ENCODE results near the gene ACTN4.

The ACTN4 gene

DNA sequence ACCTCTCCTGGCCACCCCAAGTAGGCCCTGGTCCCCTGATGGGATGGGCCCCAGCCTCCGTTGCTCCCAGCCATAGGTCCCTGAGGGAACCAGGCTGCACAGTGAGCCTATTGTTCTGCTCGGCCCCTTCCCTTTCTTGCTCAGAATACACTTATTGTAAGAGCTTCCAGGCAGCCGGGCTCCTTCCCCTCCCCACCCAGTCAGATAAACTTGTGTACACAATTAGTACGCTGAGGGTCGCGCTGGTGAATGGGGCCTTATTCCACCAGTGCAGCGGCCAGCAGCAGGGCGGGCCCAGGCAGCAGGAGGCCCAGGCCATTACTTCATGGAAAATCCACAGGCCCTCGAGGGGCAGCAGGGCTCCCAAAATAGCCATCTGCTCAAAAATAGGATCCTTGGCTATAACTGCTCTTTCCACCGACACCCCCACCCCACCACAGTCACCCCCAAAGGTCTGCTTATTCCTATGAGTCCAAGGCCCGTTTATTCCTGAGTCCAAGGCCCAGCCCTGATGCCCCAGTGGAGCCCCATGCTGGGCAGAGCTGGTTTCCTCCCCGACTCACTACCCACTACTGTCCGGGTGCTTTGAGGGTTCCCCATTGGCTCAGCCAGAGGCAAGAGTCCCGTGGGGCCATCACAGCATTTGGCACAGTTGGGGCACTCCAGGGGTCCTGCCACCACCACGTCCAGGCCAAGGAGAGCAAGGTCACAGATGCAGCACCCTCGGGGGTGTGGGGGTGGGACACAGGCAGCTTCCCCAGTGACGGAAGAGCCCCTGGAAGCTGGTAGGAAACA lies 74.7 kb downstream of the ACTN4 start:
- TF ChIP-seq MAX (IDR thresholded peaks at IDR 0.05; ENCODE audit: low read depth, low read length) (no peak), MYC (IDR thresholded peaks at IDR 0.05; ENCODE audit: low read depth, low read length) (no peak), POLR2A (IDR thresholded peaks at IDR 0.05; ENCODE audit: extremely low read depth, insufficient read length) (no peak)
- TF ChIP-seq, protein P1, sequence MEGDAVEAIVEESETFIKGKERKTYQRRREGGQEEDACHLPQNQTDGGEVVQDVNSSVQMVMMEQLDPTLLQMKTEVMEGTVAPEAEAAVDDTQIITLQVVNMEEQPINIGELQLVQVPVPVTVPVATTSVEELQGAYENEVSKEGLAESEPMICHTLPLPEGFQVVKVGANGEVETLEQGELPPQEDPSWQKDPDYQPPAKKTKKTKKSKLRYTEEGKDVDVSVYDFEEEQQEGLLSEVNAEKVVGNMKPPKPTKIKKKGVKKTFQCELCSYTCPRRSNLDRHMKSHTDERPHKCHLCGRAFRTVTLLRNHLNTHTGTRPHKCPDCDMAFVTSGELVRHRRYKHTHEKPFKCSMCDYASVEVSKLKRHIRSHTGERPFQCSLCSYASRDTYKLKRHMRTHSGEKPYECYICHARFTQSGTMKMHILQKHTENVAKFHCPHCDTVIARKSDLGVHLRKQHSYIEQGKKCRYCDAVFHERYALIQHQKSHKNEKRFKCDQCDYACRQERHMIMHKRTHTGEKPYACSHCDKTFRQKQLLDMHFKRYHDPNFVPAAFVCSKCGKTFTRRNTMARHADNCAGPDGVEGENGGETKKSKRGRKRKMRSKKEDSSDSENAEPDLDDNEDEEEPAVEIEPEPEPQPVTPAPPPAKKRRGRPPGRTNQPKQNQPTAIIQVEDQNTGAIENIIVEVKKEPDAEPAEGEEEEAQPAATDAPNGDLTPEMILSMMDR (IDR thresholded peaks at IDR 0.05; ENCODE audit: low read depth, low read length): no peak
- DNase-seq (ENCODE audit: low read depth): no peak
- H3K4me3 ChIP-seq (ENCODE audit: low read depth, low read length): no peak overlapping the region

DNA sequence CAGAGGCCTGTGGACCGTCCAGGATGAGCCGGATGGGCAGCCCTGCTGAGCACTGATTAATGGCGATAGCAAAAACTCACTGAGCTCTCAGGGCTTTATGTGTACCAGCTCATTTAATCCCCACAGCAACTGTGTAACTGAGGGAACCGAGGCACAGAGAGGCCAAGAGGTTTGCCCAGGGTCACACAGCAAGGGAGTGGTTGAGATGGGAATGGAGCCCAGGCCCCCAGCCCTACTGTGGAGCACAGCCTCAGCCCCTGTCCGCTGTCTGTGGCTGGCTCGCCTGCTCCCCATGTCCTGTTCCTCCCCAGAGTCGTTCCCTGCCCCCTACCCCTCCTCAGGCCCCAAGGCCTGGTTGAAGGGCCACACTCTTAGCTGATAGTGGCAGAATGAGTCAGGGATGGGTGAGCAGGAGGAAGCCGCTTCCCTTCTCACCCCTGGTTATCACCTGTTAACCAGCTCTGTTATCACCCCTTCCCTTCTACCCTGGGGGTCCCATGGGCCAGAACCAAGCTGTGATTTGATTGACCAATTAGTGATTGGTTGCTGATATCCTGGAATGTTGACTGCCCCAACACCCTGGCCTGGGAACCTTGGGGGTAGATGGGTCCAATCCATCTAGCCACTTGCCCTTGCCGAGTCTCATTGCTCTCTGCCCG lies 75.6 kb downstream of the ACTN4 start:
- TF ChIP-seq POLR2A (IDR thresholded peaks at IDR 0.05; ENCODE audit: extremely low read depth, insufficient read length) (no peak), MAX (IDR thresholded peaks at IDR 0.05; ENCODE audit: low read depth, low read length) (no peak), MYC (IDR thresholded peaks at IDR 0.05; ENCODE audit: low read depth, low read length) (no peak)
- TF ChIP-seq, protein P1 (IDR thresholded peaks at IDR 0.05; ENCODE audit: low read depth, low read length): no peak
- no peak overlapping the region for H3K4me3 ChIP-seq (ENCODE audit: low read depth, low read length)
- DNase-seq (ENCODE audit: low read depth): no peak

DNA sequence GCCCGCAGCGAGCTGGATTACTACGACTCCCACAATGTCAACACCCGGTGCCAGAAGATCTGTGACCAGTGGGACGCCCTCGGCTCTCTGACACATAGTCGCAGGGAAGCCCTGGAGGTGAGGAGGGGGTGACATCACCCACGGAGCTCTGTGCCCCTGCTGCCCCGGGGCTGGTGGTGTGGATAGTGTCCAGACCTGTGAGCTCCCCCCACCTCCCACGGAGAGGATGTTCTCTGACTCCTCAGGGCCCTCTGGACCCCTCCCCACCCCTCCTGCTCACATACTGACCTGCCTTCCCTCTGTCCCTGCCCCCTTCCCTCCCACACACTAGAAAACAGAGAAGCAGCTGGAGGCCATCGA lies 76.1 kb downstream of the ACTN4 start:
- TF ChIP-seq MYC (IDR thresholded peaks at IDR 0.05; ENCODE audit: low read depth, low read length): no peak
- TF ChIP-seq MAX (IDR thresholded peaks at IDR 0.05; ENCODE audit: low read depth, low read length): no peak
- TF ChIP-seq, protein P1 (IDR thresholded peaks at IDR 0.05; ENCODE audit: low read depth, low read length): no peak
- no peak for TF ChIP-seq POLR2A (IDR thresholded peaks at IDR 0.05; ENCODE audit: extremely low read depth, insufficient read length)

DNA sequence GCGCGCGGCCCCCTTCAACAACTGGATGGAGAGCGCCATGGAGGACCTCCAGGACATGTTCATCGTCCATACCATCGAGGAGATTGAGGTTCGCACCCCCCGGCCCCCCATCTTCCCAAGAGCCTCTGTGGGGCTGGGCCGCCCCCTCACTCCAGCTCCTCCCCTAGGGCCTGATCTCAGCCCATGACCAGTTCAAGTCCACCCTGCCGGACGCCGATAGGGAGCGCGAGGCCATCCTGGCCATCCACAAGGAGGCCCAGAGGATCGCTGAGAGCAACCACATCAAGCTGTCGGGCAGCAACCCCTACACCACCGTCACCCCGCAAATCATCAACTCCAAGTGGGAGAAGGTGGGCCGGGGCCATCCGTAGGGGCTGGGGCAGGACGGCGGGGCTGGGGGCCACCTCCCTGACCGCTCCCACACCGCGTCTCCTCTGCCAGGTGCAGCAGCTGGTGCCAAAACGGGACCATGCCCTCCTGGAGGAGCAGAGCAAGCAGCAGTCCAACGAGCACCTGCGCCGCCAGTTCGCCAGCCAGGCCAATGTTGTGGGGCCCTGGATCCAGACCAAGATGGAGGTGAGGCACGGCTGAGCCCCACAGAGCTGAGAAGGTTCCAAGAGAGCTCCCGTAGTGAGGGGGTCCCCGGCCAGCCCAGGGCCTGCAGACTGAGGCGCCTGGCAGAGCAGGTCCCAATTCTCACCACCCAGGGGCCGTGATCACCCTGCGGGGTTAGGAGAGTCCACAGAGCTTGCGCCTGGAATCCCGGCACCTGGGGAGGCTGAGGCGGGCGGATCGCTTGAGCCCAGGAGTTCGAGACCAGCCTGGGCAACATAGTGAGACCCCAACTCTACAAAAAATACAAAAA lies 76.8 kb downstream of the ACTN4 start:
- TF ChIP-seq MAX (IDR thresholded peaks at IDR 0.05; ENCODE audit: low read depth, low read length): no peak
- TF ChIP-seq, protein P1 (IDR thresholded peaks at IDR 0.05; ENCODE audit: low read depth, low read length): no peak
- H3K4me3 ChIP-seq (ENCODE audit: low read depth, low read length): no peak overlapping the region
- DNase-seq (ENCODE audit: low read depth): no peak

More for the DNA sequence above, 76.1 kb downstream of the ACTN4 start:
- DNase-seq (ENCODE audit: low read depth): no peak
- H3K4me3 ChIP-seq (ENCODE audit: low read depth, low read length): no peak overlapping the region

DNA sequence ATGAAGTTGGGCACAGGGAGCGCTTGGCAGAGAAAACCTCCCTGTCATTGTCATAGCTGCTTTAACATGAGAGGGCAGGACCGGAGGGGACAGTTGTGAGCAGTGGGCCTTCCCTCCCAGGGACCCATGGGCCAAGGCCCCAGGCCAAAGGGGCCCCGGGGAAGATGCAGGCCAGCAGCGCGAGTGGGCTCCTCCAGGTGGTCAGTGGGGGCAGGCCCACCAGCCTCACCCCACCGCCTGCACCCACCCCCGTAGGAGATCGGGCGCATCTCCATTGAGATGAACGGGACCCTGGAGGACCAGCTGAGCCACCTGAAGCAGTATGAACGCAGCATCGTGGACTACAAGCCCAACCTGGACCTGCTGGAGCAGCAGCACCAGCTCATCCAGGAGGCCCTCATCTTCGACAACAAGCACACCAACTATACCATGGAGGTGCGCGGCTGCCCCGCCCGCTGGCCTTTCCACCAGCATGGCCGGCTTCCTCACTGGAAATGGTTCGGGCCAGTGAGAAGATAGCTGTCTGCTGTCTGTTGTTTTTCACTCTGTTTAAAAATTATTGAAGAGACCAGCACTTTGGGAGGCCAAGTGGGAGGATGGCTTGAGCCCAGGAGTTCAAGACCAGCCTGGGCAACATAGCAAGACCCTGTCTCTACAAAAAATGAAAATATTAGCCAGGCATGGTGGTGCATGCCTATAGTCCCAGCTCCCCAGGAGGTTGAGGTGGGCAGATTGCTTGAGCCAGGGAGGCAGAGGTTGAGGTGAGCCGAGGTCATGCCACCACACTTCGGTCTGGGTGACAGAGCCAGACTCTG lies 78.2 kb downstream of the ACTN4 start:
- DNase-seq (ENCODE audit: low read depth): no peak
- TF ChIP-seq MAX (IDR thresholded peaks at IDR 0.05; ENCODE audit: low read depth, low read length) (no peak), MYC (IDR thresholded peaks at IDR 0.05; ENCODE audit: low read depth, low read length) (no peak), POLR2A (IDR thresholded peaks at IDR 0.05; ENCODE audit: extremely low read depth, insufficient read length) (no peak)
- TF ChIP-seq, protein P1 (IDR thresholded peaks at IDR 0.05; ENCODE audit: low read depth, low read length): no peak

More for the DNA sequence above, 78.2 kb downstream of the ACTN4 start:
- no peak overlapping the region for H3K4me3 ChIP-seq (ENCODE audit: low read depth, low read length)

Data from NB4 (cell line).